Activated naive CD8-positive, alpha-beta T cell treated with anti-CD3 and anti-CD28 coated beads, Interleukin-2, amount 10 ng/mL, durations not matched to agents 7 days and 5 days (primary cell): Measurements from ENCODE around the gene CCDC8. TPM values are rescaled to one million over a fixed set of nuclear protein-coding genes. Genes with fewer than 3 reads are reported as not detected.
"Not testable (repeated sequence)": the region's sequence is repeated elsewhere in the genome, so short reads cannot be mapped to it uniquely, and the experiment has no call there.

Source experiments
- ATAC-seq: fragments of 150-1000 bp; cut with Tn5 transposase; one replicate; pipeline ENCODE4 v1.10.0; 2021; ENCODE audit warnings: low read depth, moderate library complexity
- POLR2A ChIA-PET: fragments of 350-600 bp; sonication (Branson Sonifier 250); formaldehyde crosslinking; loops from one replicate; lab custom pipeline; 2021; ENCODE audit warnings: antibody characterized with exemption; lab: Charles Lee
- DNase-seq: peaks from one replicate; pipeline ENCODE4 v3.0.0; 2021
- H3K27ac Mint-ChIP-seq: one replicate; pipeline ENCODE4 v1.8.0; 2022; ENCODE audit warnings: mild to moderate bottlenecking, mixed read lengths
- H3K27me3 Mint-ChIP-seq: one replicate; pipeline ENCODE4 v1.8.0; 2022; ENCODE audit warnings: mild to moderate bottlenecking, moderate library complexity, mixed read lengths
- H3K36me3 Mint-ChIP-seq: one replicate; pipeline ENCODE4 v1.8.0; 2021; ENCODE audit warnings: mild to moderate bottlenecking, mixed read lengths
- H3K4me1 Mint-ChIP-seq: one replicate; pipeline ENCODE4 v1.8.0; 2021; ENCODE audit warnings: mixed read lengths
- H3K4me3 Mint-ChIP-seq: one replicate; pipeline ENCODE4 v1.8.0; 2022; ENCODE audit warnings: mild to moderate bottlenecking, moderate library complexity, mixed read lengths
- H3K9me3 Mint-ChIP-seq: one replicate; pipeline ENCODE4 v1.8.0; 2021; ENCODE audit warnings: mixed read lengths
- total RNA-seq, 2 experiments: library from RNA; stranded (reverse); gene quantifications; one replicate each; pipeline ENCODE4 v1.2.3, GENCODE V29; 2021

CCDC8 gene
- total RNA-seq, 2 experiments from 2014 or later = not detected

- Mint-ChIP-seq H3K4me3 (peak overlapping the region; percentile 2), H3K4me1 (peaks cover 20% of the 10 kb centered on the region), H3K27me3 (peaks cover 87% of the 10 kb centered on the region), H3K36me3 (no peaks in the 10 kb centered on the region), H3K9me3 (no peaks in the 10 kb centered on the region), H3K27ac (no peak overlapping the region)
- no peak for DNase-seq
- no peak for ATAC-seq
- POLR2A ChIA-PET = no interaction called here
These were observed 5.3 kb downstream of the CCDC8 start for GRCh38 chr19:46407856-46408663.

- POLR2A ChIA-PET = no interaction called here
- Mint-ChIP-seq H3K27me3 (peaks cover 83% of the 10 kb centered on the region), H3K4me1 (peaks cover 22% of the 10 kb centered on the region), H3K27ac (no peak overlapping the region), H3K4me3 (no peak overlapping the region), H3K9me3 (no peaks in the 10 kb centered on the region), H3K36me3 (no peaks in the 10 kb centered on the region)
- no peak for ATAC-seq
- DNase-seq = no peak
These were observed 6.4 kb downstream of the CCDC8 start for GRCh38 chr19:46406976-46407375.

- Mint-ChIP-seq H3K4me3 (peak overlapping the region; percentile 72), H3K27me3 (peaks cover 69% of the 10 kb centered on the region), H3K36me3 (no peaks in the 10 kb centered on the region), H3K4me1 (peaks cover 22% of the 10 kb centered on the region), H3K9me3 (no peaks in the 10 kb centered on the region), H3K27ac (no peak overlapping the region)
- peak; percentile 32 for ATAC-seq
- POLR2A ChIA-PET = interaction anchor here (0.6 kb wide), 1 partner anchor 19 kb away, joined by 3 read pairs; no protein-coding TSS in a partner anchor
- no peak for DNase-seq
These were observed 8.5 kb downstream of the CCDC8 start for GRCh38 chr19:46404753-46405468.

GRCh38 chr19:46404055-46404752, 9.2 kb downstream of the CCDC8 start:
- H3K9me3 Mint-ChIP-seq = no peaks in the 10 kb centered on the region
- peak overlapping the region; percentile 72 for H3K4me3 Mint-ChIP-seq
- H3K27me3 Mint-ChIP-seq = peaks cover 66% of the 10 kb centered on the region
- POLR2A ChIA-PET = interaction anchor here (0.6 kb wide), 1 partner anchor 104 kb away, joined by 3 read pairs; no protein-coding TSS in a partner anchor
- DNase-seq (no peak), ATAC-seq (peak; percentile 31)
- no peaks in the 10 kb centered on the region for H3K36me3 Mint-ChIP-seq
- no peak overlapping the region for H3K27ac Mint-ChIP-seq
- H3K4me1 Mint-ChIP-seq = peaks cover 22% of the 10 kb centered on the region

- H3K27ac Mint-ChIP-seq = no peak overlapping the region
- POLR2A ChIA-PET = no interaction called here
- no peak overlapping the region for H3K4me3 Mint-ChIP-seq
- peaks cover 16% of the 10 kb centered on the region for H3K4me1 Mint-ChIP-seq
- DNase-seq (no peak), ATAC-seq (no peak)
- H3K36me3 Mint-ChIP-seq = no peaks in the 10 kb centered on the region
- H3K9me3 Mint-ChIP-seq = no peaks in the 10 kb centered on the region
- H3K27me3 Mint-ChIP-seq = peaks cover 60% of the 10 kb centered on the region
These were observed 10.6 kb downstream of the CCDC8 start for GRCh38 chr19:46402725-46403124.

GRCh38 chr19:46397801-46398479, 15.4 kb downstream of the CCDC8 start:
- H3K4me1 Mint-ChIP-seq, ATAC-seq, H3K9me3 Mint-ChIP-seq, POLR2A ChIA-PET, H3K36me3 Mint-ChIP-seq, DNase-seq, H3K27ac Mint-ChIP-seq, H3K4me3 Mint-ChIP-seq: not testable (repeated sequence)
- H3K27me3 Mint-ChIP-seq = peaks cover 17% of the 10 kb centered on the region

- H3K4me3 Mint-ChIP-seq = no peak overlapping the region
- ATAC-seq (no peak), DNase-seq (no peak)
- no peak overlapping the region for H3K27ac Mint-ChIP-seq
- POLR2A ChIA-PET = interaction anchor here (0.6 kb wide), 1 partner anchor 98 kb away, joined by 4 read pairs; no protein-coding TSS in a partner anchor
- H3K36me3 Mint-ChIP-seq = peaks cover 6% of the 10 kb centered on the region
- peaks cover 10% of the 10 kb centered on the region for H3K27me3 Mint-ChIP-seq
- H3K9me3 Mint-ChIP-seq = peaks cover 3% of the 10 kb centered on the region
- peaks cover 6% of the 10 kb centered on the region for H3K4me1 Mint-ChIP-seq
These were observed 19.0 kb downstream of the CCDC8 start for GRCh38 chr19:46394402-46394797.

- ATAC-seq (no peak), DNase-seq (no peak)
- Mint-ChIP-seq H3K4me1 (peaks cover 6% of the 10 kb centered on the region), H3K27ac (no peak overlapping the region), H3K9me3 (peaks cover 5% of the 10 kb centered on the region), H3K36me3 (peaks cover 13% of the 10 kb centered on the region), H3K27me3 (peaks cover 5% of the 10 kb centered on the region), H3K4me3 (no peak overlapping the region)
- POLR2A ChIA-PET = no interaction called here
These were observed 19.6 kb downstream of the CCDC8 start for GRCh38 chr19:46393456-46394401.

- Mint-ChIP-seq H3K4me1 (peaks cover 6% of the 10 kb centered on the region), H3K9me3 (peaks cover 5% of the 10 kb centered on the region), H3K27ac (no peak overlapping the region), H3K4me3 (no peak overlapping the region), H3K27me3 (peaks cover 4% of the 10 kb centered on the region), H3K36me3 (peaks cover 21% of the 10 kb centered on the region)
- DNase-seq = no peak
- ATAC-seq = no peak
- POLR2A ChIA-PET = no interaction called here
These were observed 20.5 kb downstream of the CCDC8 start for GRCh38 chr19:46392837-46393236.

GRCh38 chr19:46392252-46392801, 21.0 kb downstream of the CCDC8 start:
- POLR2A ChIA-PET = no interaction called here

GRCh38 chr19:46391296-46392251, 21.8 kb downstream of the CCDC8 start:
- no peaks in the 10 kb centered on the region for H3K27me3 Mint-ChIP-seq
- no peak overlapping the region for H3K27ac Mint-ChIP-seq

More at GRCh38 chr19:46392252-46392801, 21.0 kb downstream of the CCDC8 start:
- ATAC-seq = no peak
- Mint-ChIP-seq H3K4me3 (no peak overlapping the region), H3K27ac (no peak overlapping the region), H3K27me3 (no peaks in the 10 kb centered on the region), H3K9me3 (peaks cover 5% of the 10 kb centered on the region), H3K36me3 (peaks cover 25% of the 10 kb centered on the region), H3K4me1 (peaks cover 6% of the 10 kb centered on the region)
- DNase-seq = no peak

More at GRCh38 chr19:46391296-46392251, 21.8 kb downstream of the CCDC8 start:
- H3K4me3 Mint-ChIP-seq = no peak overlapping the region
- peaks cover 5% of the 10 kb centered on the region for H3K9me3 Mint-ChIP-seq
- ATAC-seq = no peak
- no peak for DNase-seq
- peaks cover 25% of the 10 kb centered on the region for H3K36me3 Mint-ChIP-seq
- POLR2A ChIA-PET = no interaction called here
- peaks cover 6% of the 10 kb centered on the region for H3K4me1 Mint-ChIP-seq
